GM10847 (cell line): ENCODE measurements around the gene CACNG4.

Experiments used
- POLR2A ChIP-seq: IDR thresholded peaks from 2 replicates; pipeline ENCODE4 v1.6.1; 2011; ENCODE audit not compliant: insufficient read length; ENCODE audit errors: extremely low read depth

CACNG4 gene

DNA sequence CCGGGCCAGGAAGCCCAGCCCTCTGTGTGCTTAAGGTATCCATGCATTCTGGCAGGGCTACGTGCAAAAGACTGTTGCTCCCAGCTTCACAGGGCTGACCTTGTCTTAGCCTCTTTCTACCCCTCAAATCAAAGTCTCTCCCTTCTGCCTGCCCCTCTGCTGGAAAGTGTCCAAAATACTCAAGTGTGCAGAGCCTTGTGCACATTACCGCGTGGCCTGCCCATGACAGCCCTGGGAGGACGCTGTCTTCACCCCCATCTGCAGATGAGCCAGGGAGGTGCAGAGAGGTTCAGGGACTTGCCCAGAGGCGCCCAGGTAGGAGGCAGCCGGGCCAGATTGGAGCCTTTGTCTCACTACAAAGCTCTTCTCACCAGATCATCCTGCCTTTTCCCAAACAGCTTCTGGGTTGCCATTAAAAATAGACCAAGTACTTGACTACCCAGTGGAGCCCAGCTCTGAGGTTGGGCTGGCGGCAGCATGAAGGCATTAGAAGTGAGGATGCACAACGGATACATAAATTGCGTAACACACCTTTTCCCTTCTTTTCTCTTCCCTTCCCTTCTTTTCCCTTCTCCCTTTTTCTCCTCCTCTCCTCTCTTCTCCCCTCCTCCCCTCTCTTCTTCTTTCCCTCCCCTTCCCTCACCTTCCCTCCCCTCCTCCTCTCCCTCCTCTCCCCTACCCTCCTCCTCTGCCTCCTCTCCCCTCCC is 3.5 kb downstream of the CACNG4 start:
- TF ChIP-seq POLR2A = no peak

GRCh38 chr17:66968916-66969315 is 4.4 kb downstream of the CACNG4 start:
- TF ChIP-seq POLR2A = no peak

DNA sequence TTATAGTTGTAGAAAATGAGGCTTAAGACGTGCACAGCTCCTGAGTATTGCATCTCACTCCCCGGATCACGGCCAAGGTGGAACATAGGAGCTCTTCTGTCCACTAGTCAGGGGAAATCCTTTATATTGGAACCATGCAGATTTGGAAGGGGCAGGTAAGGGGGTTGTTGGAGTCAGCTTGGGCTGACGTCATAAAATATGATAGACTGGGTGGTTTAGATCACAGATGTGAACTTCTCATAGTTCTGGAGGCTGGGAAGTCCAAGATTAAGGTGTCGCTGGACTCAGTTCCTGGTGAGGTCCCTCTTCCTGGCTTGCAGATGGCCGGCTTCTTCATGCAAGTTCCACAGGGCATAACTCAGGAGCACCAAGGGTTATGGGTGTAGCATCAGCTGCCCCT is 5.6 kb downstream of the CACNG4 start:
- TF ChIP-seq POLR2A = no peak

DNA sequence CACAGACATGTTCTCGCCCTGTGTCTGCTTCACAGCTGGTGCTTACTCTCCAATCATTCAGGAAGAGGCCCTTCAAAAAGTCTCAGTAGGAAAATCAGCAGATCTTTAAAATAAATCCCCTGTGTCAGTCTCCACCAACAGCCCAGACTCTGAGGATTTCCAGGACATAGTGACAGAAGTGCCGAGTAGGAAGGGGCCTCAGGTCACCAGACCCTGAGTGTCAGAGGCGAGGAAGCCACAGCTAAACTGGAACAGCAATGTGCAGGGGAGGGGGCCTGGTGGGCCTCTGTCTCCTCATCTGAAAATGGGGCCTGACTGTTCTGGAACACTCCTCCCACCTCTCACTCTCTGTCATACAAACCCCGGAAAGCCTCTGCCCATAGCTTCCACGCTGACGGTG is 6.3 kb downstream of the CACNG4 start:
- TF ChIP-seq POLR2A = no peak

DNA sequence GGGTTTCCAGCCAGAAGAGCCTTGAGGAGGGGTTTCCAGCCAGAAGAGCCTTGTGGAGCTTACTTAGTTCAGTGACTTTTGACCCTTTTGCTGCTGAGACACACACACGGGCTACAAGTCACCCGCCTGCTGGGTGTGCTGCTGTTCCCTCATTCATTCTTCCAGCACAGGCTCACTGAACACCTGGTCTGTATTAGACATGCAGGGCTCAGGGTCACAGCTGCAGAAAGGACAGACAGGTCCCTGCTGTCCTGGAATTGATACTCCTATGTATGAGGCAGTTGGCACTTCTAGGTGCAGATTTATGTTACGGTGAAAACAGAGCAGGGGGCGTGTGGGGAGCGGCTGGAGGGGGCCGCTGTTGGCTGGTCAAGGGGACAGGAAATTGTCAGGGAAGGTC is 6.8 kb downstream of the CACNG4 start:
- no peak for TF ChIP-seq POLR2A

DNA sequence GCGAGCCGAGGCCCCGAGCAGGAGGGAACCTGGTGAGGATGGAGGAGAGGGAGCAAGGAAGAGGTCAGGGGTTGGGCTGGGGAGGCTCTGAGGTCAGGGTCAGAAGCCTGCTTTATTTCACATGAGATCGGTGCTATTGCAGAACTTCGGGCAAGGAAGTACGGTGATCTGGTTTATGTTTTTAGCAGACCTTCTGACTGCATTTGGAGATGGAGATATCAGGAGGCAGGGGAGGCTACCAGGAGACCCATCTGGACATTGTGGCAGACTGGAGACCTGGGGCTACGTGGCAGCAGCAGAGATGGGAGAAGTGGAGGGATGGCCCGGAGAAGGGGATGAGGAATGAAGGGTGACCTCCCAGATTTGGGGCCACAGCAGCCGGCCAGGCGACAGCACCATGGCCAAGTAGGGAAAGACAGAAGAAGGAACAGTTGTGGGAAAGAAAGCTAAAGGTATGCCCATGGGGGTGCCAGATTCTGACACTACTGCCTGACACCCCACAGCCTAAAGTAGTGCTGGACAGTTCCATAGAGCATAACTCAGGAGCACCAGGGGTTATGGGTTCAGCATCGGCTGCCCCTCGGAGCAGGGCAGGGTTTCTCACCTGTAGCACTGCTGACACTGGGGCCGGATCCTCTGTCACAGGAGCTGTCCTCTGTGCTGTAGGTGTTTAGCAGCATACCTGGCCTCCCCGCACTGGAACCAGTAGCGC is 7.4 kb downstream of the CACNG4 start:
- no peak for TF ChIP-seq POLR2A

DNA sequence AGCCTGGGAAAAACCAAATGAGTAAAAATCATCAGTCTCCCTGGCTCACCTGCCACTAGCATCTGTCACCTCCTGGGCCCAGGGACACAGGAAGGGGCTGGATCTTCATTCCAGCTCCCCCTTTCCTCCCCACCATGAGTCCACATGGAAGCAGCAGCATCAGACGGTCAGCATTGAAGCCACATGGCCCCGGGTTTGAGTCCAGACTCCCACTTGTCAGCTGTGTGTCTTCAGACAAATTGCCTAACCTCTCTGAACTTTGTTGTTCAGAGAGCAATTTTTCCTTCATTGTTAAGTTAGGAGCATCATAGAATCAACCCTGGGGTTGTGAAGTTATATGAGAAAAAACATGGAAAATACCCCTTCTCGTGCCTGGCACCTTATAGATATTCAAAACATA is 10.7 kb downstream of the CACNG4 start:
- no peak for TF ChIP-seq POLR2A

- no peak for TF ChIP-seq POLR2A
Observed at GRCh38 chr17:66975614-66976378, 11.3 kb downstream of the CACNG4 start.

GRCh38 chr17:66976379-66976663 is 11.8 kb downstream of the CACNG4 start:
- no peak for TF ChIP-seq POLR2A

DNA sequence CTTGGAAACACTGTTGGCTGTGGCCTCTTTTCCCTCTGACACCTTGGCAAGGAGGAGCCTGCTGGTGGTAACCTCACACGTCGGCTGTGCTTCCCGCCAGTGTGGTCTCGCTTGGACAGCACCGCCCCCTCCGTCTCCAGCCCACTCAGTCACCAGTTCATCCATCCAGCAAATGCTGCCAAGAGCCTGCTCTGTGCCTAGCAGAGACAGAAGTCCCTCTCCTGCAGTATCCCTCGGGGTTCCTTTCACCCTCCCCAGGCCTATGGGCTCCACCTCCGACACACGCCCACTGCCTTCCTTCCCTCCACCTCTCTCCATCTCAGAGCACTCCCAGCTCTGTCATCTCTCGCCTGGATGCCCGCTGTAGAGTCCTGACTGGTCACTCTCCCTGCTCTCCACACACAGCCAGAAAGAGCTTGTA is 12.3 kb downstream of the CACNG4 start:
- no peak for TF ChIP-seq POLR2A

DNA sequence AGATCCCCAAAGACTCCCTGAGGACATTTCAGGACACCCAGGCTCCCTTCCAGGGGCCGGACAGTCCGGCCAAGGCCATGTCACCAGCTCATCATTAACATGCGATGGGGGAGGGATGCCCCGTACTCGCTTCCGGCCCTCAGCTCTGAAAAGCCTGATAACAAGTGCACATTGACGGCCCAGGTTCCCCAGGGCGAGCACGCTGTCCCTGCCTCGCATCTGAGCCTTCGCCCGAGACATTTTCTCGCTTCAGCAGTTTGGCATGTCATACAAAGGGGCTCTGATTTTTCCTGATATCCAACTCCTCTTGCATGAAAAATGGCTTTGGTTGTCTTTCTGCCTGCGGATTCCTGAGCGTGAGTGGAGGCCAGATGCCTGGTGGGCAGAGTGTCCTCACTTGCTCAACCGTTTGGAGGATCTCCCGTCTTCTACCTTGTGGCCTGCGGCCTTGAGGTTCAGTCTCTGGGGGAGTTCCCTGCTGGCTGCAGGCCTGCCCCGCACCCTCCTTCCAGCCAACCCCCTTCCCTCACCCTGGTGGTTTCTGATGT is 14.1 kb downstream of the CACNG4 start:
- TF ChIP-seq POLR2A = no peak

DNA sequence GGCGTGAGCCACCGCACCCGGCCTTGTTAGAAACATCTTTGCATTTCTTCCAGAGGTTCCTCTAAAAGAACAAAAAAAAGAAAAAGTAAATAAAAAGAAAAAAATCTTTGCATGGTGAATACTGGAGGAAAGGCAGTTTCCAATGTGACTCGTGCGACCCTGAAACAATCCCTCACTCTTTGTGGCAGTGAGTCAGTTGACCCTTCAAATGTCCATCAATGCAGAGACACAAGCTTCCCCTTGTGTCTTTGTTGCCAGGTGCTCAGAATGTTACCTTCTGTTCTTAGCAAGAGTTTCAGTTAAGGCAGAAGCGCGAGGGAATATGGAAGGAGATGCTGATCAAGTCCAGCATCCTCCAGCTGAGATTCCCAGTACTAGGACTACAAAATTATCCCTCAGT is 16.4 kb downstream of the CACNG4 start:
- TF ChIP-seq POLR2A = no peak

- TF ChIP-seq POLR2A = no peak
Observed at GRCh38 chr17:66981983-66982508, 17.5 kb downstream of the CACNG4 start.

DNA sequence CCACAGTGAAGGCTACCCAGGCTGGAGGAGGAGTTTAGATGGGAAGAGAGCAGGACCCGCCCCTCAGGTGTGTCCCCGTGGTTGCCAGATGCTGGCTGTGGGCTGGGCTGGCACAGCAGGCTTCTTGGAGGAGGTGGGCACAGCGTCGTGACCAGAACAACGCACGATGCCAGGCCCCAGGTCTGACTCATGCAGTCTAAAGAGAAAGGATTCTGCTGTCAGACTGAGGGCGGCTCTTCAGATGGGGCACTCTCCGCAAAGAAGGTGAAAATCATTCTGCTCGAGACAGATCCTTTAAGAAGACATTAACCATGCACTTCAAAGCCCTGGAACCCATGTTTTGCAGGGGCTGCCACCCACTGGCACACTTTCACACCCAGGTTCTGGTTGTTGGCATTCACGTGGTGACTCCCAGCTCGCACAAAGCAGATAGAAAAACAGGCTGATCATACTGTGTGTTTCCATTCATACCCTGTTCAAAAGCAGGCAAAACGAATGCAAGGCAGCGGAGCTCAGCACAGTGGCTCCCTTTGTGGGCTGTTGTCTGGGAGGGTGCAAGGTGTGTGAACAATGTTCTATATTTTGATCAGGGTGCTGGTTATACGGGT is 19.0 kb downstream of the CACNG4 start:
- no peak for TF ChIP-seq POLR2A

DNA sequence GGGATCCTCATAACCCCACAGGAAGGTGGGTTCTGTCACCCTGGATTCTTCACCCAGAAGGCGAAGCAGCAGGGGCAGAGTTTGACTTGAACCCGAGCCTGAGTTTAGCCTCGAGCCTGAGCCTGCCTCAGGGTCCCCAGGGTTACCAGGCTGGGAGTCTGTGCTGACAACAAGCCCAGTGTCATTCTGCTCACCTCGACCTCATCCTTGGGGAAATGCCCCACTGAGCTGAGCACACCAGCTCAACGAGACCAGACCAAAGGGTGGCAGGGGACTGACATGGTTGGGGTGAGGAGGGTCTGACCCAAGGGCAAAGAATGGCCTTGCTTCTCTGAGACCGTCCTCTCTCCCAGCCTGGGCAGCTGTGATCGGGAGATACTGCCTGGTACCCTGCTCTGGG is 20.2 kb downstream of the CACNG4 start:
- no peak for TF ChIP-seq POLR2A
